GM12878 (cell line): ENCODE measurements around the gene SLC25A44. TPM values are rescaled to one million over a fixed set of nuclear protein-coding genes. Genes with fewer than 3 reads are reported as not detected.
A peak's percentile ranks its signal among the peaks of the same experiment; 100 is the strongest.

Source experiments
- ATAC-seq: fragments of 200-7000 bp; cut with Tn5 transposase; 3 replicates; pipeline ENCODE4 v1.9.1; 2020; ENCODE audit warnings: mild to moderate bottlenecking, moderate library complexity
- BruUV-seq: library from RNA; stranded (reverse); fragments of 400-500 nt; replicated peaks from 2 replicates; lab custom pipeline; 2021; lab: Mats Ljungman, UMichigan
- CTCF ChIA-PET: fragments of 300-600 bp; sonication (Branson Sonifier 250); formaldehyde crosslinking; extraction: SDS; loops from one replicate; lab custom pipeline; 2021; ENCODE audit warnings: inconsistent platforms; lab: Yijun Ruan, JAX
- POLR2A ChIA-PET: fragments of 350-600 bp; formaldehyde crosslinking; extraction: SDS; loops from one replicate; lab custom pipeline; 2021; ENCODE audit warnings: inconsistent platforms; lab: Charles Lee
- RAD21 ChIA-PET: fragments of 300-600 bp; sonication (Branson Sonifier 250); formaldehyde crosslinking; loops from one replicate; lab custom pipeline; 2023; ENCODE audit warnings: antibody characterized with exemption; ENCODE audit not compliant: unreplicated experiment; lab: Charles Lee
- SMC1A ChIA-PET: fragments of 300-600 bp; sonication (Branson Sonifier 250); formaldehyde crosslinking; loops from one replicate; lab custom pipeline; 2023; ENCODE audit not compliant: unreplicated experiment, uncharacterized antibody; lab: Charles Lee
- DNase-seq: peaks from one replicate; pipeline ENCODE4 v3.0.0-alpha.2; 2011; ENCODE audit warnings: low read depth, low spot score
- FAIRE-seq: peaks from 3 replicates; lab custom pipeline; 2011; peaks lifted over from hg19 to GRCh38; lab: Jason Lieb, UNC
- H2AFZ ChIP-seq: 2 replicates; pipeline ENCODE4 v1.6.0; 2011; ENCODE audit warnings: low read depth, low read length, control low read depth; ENCODE audit not compliant: control insufficient read depth
- H3K27ac ChIP-seq: 2 replicates; pipeline ENCODE4 v1.5.1; 2011; ENCODE audit warnings: control low read depth; ENCODE audit not compliant: control insufficient read depth, insufficient read depth
- H3K27me3 ChIP-seq, 2 experiments: replicated peaks in 1 of 2; 2 replicates each; pipeline versions ENCODE4 v1.6.0 to v1.6.1; 2011; ENCODE audit warnings: low read length in 1 of 2; ENCODE audit not compliant: control insufficient read depth in 2 of 2, insufficient read depth in 2 of 2
- H3K36me3 ChIP-seq, 2 experiments: 2 replicates each; pipeline ENCODE4 v1.5.1; 2011; ENCODE audit warnings: low read length in 1 of 2; ENCODE audit not compliant: control insufficient read depth in 2 of 2, insufficient read depth in 2 of 2
- H3K4me1 ChIP-seq: 2 replicates; pipeline ENCODE4 v1.6.1; 2011; ENCODE audit warnings: mild to moderate bottlenecking, low read length, moderate library complexity, mixed read lengths; ENCODE audit not compliant: control insufficient read depth, insufficient read depth
- H3K4me2 ChIP-seq: 2 replicates; pipeline ENCODE4 v1.6.0; 2011; ENCODE audit warnings: control low read depth; ENCODE audit not compliant: control insufficient read depth, insufficient read depth
- H3K4me3 ChIP-seq: fragments of 200-600 bp; sonication (generic); 2 replicates; pipeline ENCODE4 v1.5.1; 2016
- H3K79me2 ChIP-seq: 2 replicates; pipeline ENCODE4 v1.6.0; 2011; ENCODE audit warnings: low read length; ENCODE audit not compliant: control insufficient read depth, insufficient read depth
- H3K9ac ChIP-seq: 2 replicates; pipeline ENCODE4 v1.8.0; 2011; ENCODE audit warnings: low read length, control low read depth, mixed read lengths; ENCODE audit not compliant: control insufficient read depth, insufficient read depth
- H3K9me3 ChIP-seq: replicated peaks from 3 replicates; pipeline ENCODE4 v1.5.1; 2011; ENCODE audit warnings: mild to moderate bottlenecking, low read length; ENCODE audit not compliant: control insufficient read depth, insufficient read depth
- H4K20me1 ChIP-seq: 2 replicates; pipeline ENCODE4 v1.6.0; 2011; ENCODE audit not compliant: control insufficient read depth, insufficient read depth
- CHD4 ChIP-seq: fragments of 200-600 bp; sonication (generic); IDR thresholded peaks from 2 replicates; pipeline ENCODE4 v1.6.1; 2016; ENCODE audit warnings: mild to moderate bottlenecking
- KAT2A ChIP-seq: conservative IDR thresholded peaks from 2 replicates; pipeline ENCODE4 v1.6.1; 2011; ENCODE audit warnings: low read depth, low read length; ENCODE audit not compliant: control insufficient read depth
- MLLT1 ChIP-seq: fragments of 450-650 bp; IDR thresholded peaks from 2 replicates; pipeline ENCODE4 v1.6.1; 2016; ENCODE audit warnings: mild to moderate bottlenecking
- NFYB ChIP-seq: IDR thresholded peaks from 2 replicates; pipeline ENCODE4 v1.6.1; 2011; ENCODE audit warnings: low read depth, mild to moderate bottlenecking, low read length, improper control_type of control experiment, moderate library complexity; ENCODE audit not compliant: insufficient read depth
- SMAD5 ChIP-seq: IDR thresholded peaks from 2 replicates; pipeline ENCODE4 v1.6.1; 2016; ENCODE audit warnings: antibody characterized with exemption, low read depth
- SP1 ChIP-seq: IDR thresholded peaks from one replicate; pipeline ENCODE4 v1.6.1; 2011; ENCODE audit warnings: low read depth, low read length
- SRF ChIP-seq, 2 experiments: IDR thresholded peaks; 2 replicates each; pipeline ENCODE4 v1.6.1; 2011; ENCODE audit warnings: low read depth in 2 of 2, low read length in 2 of 2, mild to moderate bottlenecking in 1 of 2, moderate library complexity in 1 of 2
- WRNIP1 ChIP-seq: IDR thresholded peaks from 2 replicates; pipeline ENCODE4 v1.6.1; 2011; ENCODE audit warnings: low read depth, low read length, improper control_type of control experiment, borderline replicate concordance
- WGBS: methylation state at CpG from one replicate; pipeline ENCODE4 v1.1.6; 2016; ENCODE audit warnings: low lambda C conversion rate; ENCODE audit not compliant: insufficient replicate concordance, insufficient coverage; ENCODE audit errors: missing lambda C conversion rate; 5-methylcytosine and 5-hydroxymethylcytosine counted together
- in situ Hi-C: fragments of 300-500 bp; cut with MboI; formaldehyde crosslinking; loops from 9 replicates; pipeline ENCODE4 v1.14.3; 2018; ENCODE audit warnings: mixed read lengths
- intact Hi-C: fragments of 100-400 bp; cut with micrococcal nuclease; formaldehyde crosslinking; loops from one replicate; pipeline ENCODE4 v1.14.2; 2022; ENCODE audit not compliant: unreplicated experiment
- polyA plus RNA-seq, 11 experiments: library from polyadenylated mRNA; depleted of rRNA in 4 of 11; unstranded in 6 of 11; stranded (reverse) in 5 of 11; fragments of >200 nt; fragmentation: Nextera tagmentation in 4 of 11; fragmentation: Illumina TruSeq in 1 of 11; extraction: Ambion mirVana in 4 of 11; extraction: Trizol in 1 of 11; gene quantifications; 1 replicate in 1 of 11; 2 replicates in 10 of 11; pipeline versions ENCODE4 v1.2.1 to v1.2.3, GENCODE V29; 2011 to 2016; ENCODE audit warnings: inconsistent platforms in 2 of 11, missing spikeins in 2 of 11, low read depth in 1 of 11
- total RNA-seq, 4 experiments: library from RNA; depleted of rRNA in 3 of 4; stranded (reverse); fragments of >200 nt in 3 of 4; fragmentation: Illumina TruSeq in 1 of 4; extraction: Trizol in 1 of 4; gene quantifications; 2 replicates each; pipeline versions ENCODE4 v1.2.1 to v1.2.3, GENCODE V29; 2013 to 2021
- TF ChIP-seq, protein P1 (sequence below): IDR thresholded peaks from 2 replicates; pipeline ENCODE4 v1.6.1; 2011; ENCODE audit warnings: low read depth, low read length, improper control_type of control experiment, borderline replicate concordance

The SLC25A44 gene
- total and polyA plus RNA-seq, 10 of the 15 experiments (the other 5 are each of a cell fraction or from before 2014, with no cell fraction given), result 7.1 to 43.3 (median 30.4) TPM

DNA sequence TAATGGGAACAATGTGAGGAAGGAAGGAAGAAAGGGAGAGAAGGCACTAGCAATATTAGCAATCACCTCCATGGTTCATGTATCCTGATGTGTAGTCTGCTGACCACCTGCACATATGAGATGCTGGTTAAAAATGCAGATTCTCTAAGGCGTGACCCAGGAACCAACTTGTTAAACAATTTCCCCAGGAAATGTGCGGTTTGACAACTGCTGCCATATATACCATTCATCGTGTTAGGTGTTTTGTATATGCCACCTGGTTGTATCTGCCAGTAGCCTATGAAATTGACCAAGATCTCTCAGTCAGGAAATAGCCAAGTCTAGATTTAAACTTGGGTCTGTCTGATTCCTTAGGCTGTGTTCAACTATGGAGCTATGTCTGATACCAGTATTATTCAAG lies 36.4 kb upstream of the SLC25A44 start (continued):
- TF ChIP-seq SP1 (no peak), WRNIP1 (no peak), SRF (IDR thresholded peaks at IDR 0.05; ENCODE audit: low read depth in 2 of 2, low read length in 2 of 2) (no peak), KAT2A (no peak), CHD4 (no peak), MLLT1 (no peak)
- TF ChIP-seq, protein P1, sequence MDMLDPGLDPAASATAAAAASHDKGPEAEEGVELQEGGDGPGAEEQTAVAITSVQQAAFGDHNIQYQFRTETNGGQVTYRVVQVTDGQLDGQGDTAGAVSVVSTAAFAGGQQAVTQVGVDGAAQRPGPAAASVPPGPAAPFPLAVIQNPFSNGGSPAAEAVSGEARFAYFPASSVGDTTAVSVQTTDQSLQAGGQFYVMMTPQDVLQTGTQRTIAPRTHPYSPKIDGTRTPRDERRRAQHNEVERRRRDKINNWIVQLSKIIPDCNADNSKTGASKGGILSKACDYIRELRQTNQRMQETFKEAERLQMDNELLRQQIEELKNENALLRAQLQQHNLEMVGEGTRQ, result no peak

GRCh38 chr1:156157966-156158365 lies 35.9 kb upstream of the SLC25A44 start:
- RAD21 ChIA-PET, result interaction anchor here (1.5 to 2.0 kb wide), 3 partner anchors 10 to 67 kb away, joined by 3 to 9 read pairs (median 5); no protein-coding TSS in a partner anchor
- Histone ChIP-seq H3K27me3 (no peaks in the 10 kb centered on the region), H4K20me1 (no peaks in the 10 kb centered on the region), H3K27ac (peak overlapping the region; percentile 82), H3K4me3 (0 out of 2 replicates have a peak overlapping the region, but pooled peaks have one; percentile 36), H3K4me1 (peaks cover 71% of the 10 kb centered on the region), H2AFZ (no peak overlapping the region; the same call in 1 of the 2 replicates), H3K4me2 (peak overlapping the region; percentile 97), H3K9ac (peak overlapping the region; percentile 14; the same call in 1 of the 2 replicates), H3K36me3 (peaks cover 2 to 15% of the 10 kb centered on the region in 2 experiments), H3K9me3 (no peaks in the 10 kb centered on the region), H3K79me2 (peaks cover 41% of the 10 kb centered on the region)
- no TSS peak for BruUV-seq
- POLR2A ChIA-PET, result interaction anchor here (0.8 to 1.0 kb wide), 3 partner anchors 9 to 67 kb away, joined by 3 to 4 read pairs (median 4); partner anchors contain the start of gene PMF1
- intact Hi-C loops, result no loop called here
- TF ChIP-seq NFYB (no peak), SMAD5 (no peak)
- CTCF ChIA-PET, result interaction anchor here (1.3 to 6.7 kb wide), 3 partner anchors 11 to 67 kb away, joined by 5 to 44 read pairs (median 15); partner anchors contain the start of gene SLC25A44
- SMC1A ChIA-PET, result interaction anchor here (0.9 to 22.3 kb wide), 4 partner anchors 11 to 66 kb away, joined by 4 to 411 read pairs (median 34); no protein-coding TSS in a partner anchor
- FAIRE-seq (no peak), DNase-seq (no peak), ATAC-seq (no peak)
- WGBS, result 36% methylated on average over 5 of the region's 5 CpGs
- in situ Hi-C loops, result no loop called here
